Measurements from ENCODE around the gene GIT2.
"Not testable (repeated sequence)": the region's sequence is repeated elsewhere in the genome, so short reads cannot be mapped to it uniquely, and the experiment has no call there.

Gene GIT2

GRCh38 chr12:110015132-110015531 is 19.0 kb upstream of the GIT2 start:
- H3K79me2 ChIP-seq (ENCODE audit: insufficient read depth, low read depth): no peaks in the 10 kb centered on the region
- no peaks in the 10 kb centered on the region for H3K4me1 ChIP-seq (ENCODE audit: low read depth, poor library complexity, severe bottlenecking)
- H4K20me1 ChIP-seq (ENCODE audit: insufficient read depth): no peaks in the 10 kb centered on the region
- TF ChIP-seq, protein P1, sequence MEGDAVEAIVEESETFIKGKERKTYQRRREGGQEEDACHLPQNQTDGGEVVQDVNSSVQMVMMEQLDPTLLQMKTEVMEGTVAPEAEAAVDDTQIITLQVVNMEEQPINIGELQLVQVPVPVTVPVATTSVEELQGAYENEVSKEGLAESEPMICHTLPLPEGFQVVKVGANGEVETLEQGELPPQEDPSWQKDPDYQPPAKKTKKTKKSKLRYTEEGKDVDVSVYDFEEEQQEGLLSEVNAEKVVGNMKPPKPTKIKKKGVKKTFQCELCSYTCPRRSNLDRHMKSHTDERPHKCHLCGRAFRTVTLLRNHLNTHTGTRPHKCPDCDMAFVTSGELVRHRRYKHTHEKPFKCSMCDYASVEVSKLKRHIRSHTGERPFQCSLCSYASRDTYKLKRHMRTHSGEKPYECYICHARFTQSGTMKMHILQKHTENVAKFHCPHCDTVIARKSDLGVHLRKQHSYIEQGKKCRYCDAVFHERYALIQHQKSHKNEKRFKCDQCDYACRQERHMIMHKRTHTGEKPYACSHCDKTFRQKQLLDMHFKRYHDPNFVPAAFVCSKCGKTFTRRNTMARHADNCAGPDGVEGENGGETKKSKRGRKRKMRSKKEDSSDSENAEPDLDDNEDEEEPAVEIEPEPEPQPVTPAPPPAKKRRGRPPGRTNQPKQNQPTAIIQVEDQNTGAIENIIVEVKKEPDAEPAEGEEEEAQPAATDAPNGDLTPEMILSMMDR (conservative IDR thresholded peaks at IDR 0.05; ENCODE audit: low read depth, low read length): no peak
- H3K4me3 ChIP-seq (IDR thresholded peaks at IDR 0.05; ENCODE audit: insufficient read depth, low read depth, low read length): no peak overlapping the region
- no peak overlapping the region for H3K27ac ChIP-seq
- H2AFZ ChIP-seq (ENCODE audit: low read depth): no peak overlapping the region
- no peaks in the 10 kb centered on the region for H3K27me3 ChIP-seq (ENCODE audit: insufficient read depth, low read depth)
- no peak overlapping the region for H3K9ac ChIP-seq
- no peak overlapping the region for H3K4me2 ChIP-seq
- no peaks in the 10 kb centered on the region for H3K36me3 ChIP-seq (ENCODE audit: insufficient read depth)

DNA sequence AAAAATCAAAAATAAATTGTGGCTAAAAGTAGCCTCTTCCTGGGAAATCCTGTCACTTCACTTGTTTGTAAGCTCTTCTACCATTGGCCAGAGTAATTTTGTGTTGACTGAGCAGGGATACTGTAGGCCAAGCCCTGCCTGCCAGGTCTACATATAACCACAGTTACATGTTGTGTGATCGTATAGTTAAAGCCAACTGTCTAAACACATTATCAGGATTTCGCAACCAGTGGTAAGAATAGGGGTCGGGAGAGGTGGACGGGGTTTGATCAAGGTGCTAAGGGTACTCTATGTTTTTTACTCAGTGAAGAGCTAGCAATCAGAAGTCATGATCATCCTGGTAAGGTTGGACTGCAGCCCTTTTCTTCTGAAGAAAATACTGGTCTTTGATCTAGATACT is 16.5 kb upstream of the GIT2 start:
- Histone ChIP-seq H3K4me3 (IDR thresholded peaks at IDR 0.05; ENCODE audit: insufficient read depth, low read depth, low read length) (no peak overlapping the region), H3K79me2 (ENCODE audit: insufficient read depth, low read depth) (no peaks in the 10 kb centered on the region)

GRCh38 chr12:110012137-110012536 is 16.0 kb upstream of the GIT2 start:
- Histone ChIP-seq H3K4me3 (IDR thresholded peaks at IDR 0.05; ENCODE audit: insufficient read depth, low read depth, low read length) (no peak overlapping the region), H3K27me3 (ENCODE audit: insufficient read depth, low read depth) (no peaks in the 10 kb centered on the region), H3K4me1 (ENCODE audit: low read depth, poor library complexity, severe bottlenecking) (no peaks in the 10 kb centered on the region), H3K27ac (no peak overlapping the region), H3K79me2 (ENCODE audit: insufficient read depth, low read depth) (no peaks in the 10 kb centered on the region), H3K9ac (no peak overlapping the region), H2AFZ (ENCODE audit: low read depth) (no peak overlapping the region), H3K4me2 (no peak overlapping the region), H4K20me1 (ENCODE audit: insufficient read depth) (no peaks in the 10 kb centered on the region), H3K36me3 (ENCODE audit: insufficient read depth) (no peaks in the 10 kb centered on the region)
- TF ChIP-seq, protein P1 (conservative IDR thresholded peaks at IDR 0.05; ENCODE audit: low read depth, low read length): no peak

More for the DNA sequence above, 16.5 kb upstream of the GIT2 start:
- Histone ChIP-seq H2AFZ (ENCODE audit: low read depth) (no peak overlapping the region), H3K36me3 (ENCODE audit: insufficient read depth) (no peaks in the 10 kb centered on the region), H3K9ac (no peak overlapping the region), H4K20me1 (ENCODE audit: insufficient read depth) (no peaks in the 10 kb centered on the region), H3K27me3 (ENCODE audit: insufficient read depth, low read depth) (no peaks in the 10 kb centered on the region), H3K4me1 (ENCODE audit: low read depth, poor library complexity, severe bottlenecking) (no peaks in the 10 kb centered on the region), H3K27ac (no peak overlapping the region), H3K4me2 (no peak overlapping the region)
- TF ChIP-seq, protein P1 (conservative IDR thresholded peaks at IDR 0.05; ENCODE audit: low read depth, low read length): no peak

GRCh38 chr12:110010853-110011723 is 14.9 kb upstream of the GIT2 start:
- no peak overlapping the region for H2AFZ ChIP-seq (ENCODE audit: low read depth)
- no peaks in the 10 kb centered on the region for H3K27me3 ChIP-seq (ENCODE audit: insufficient read depth, low read depth)
- no peaks in the 10 kb centered on the region for H3K4me1 ChIP-seq (ENCODE audit: low read depth, poor library complexity, severe bottlenecking)
- TF ChIP-seq, protein P1 (conservative IDR thresholded peaks at IDR 0.05; ENCODE audit: low read depth, low read length): no peak
- no peak overlapping the region for H3K9ac ChIP-seq
- H3K4me3 ChIP-seq (IDR thresholded peaks at IDR 0.05; ENCODE audit: insufficient read depth, low read depth, low read length): no peak overlapping the region
- H3K79me2 ChIP-seq (ENCODE audit: insufficient read depth, low read depth): no peaks in the 10 kb centered on the region
- H3K36me3 ChIP-seq (ENCODE audit: insufficient read depth): no peaks in the 10 kb centered on the region
- H3K4me2 ChIP-seq: no peak overlapping the region
- no peaks in the 10 kb centered on the region for H4K20me1 ChIP-seq (ENCODE audit: insufficient read depth)
- no peak overlapping the region for H3K27ac ChIP-seq

GRCh38 chr12:110008681-110009398 is 12.7 kb upstream of the GIT2 start:
- not testable (repeated sequence) for H3K4me1 ChIP-seq (ENCODE audit: low read depth, poor library complexity, severe bottlenecking); H3K79me2 ChIP-seq (ENCODE audit: insufficient read depth, low read depth); H3K4me2 ChIP-seq; H3K9ac ChIP-seq; H3K27me3 ChIP-seq (ENCODE audit: insufficient read depth, low read depth); H4K20me1 ChIP-seq (ENCODE audit: insufficient read depth); H3K4me3 ChIP-seq (IDR thresholded peaks at IDR 0.05; ENCODE audit: insufficient read depth, low read depth, low read length); H2AFZ ChIP-seq (ENCODE audit: low read depth); H3K27ac ChIP-seq; H3K36me3 ChIP-seq (ENCODE audit: insufficient read depth)
